Endothelial cell of umbilical vein (primary cell): ENCODE data around the gene MYL5. TPM values are rescaled to one million over a fixed set of nuclear protein-coding genes. Genes with fewer than 3 reads are reported as not detected.

ENCODE experiments used
- BruUV-seq: library from RNA; stranded (reverse); fragments of 400-500 nt; replicated peaks from 2 replicates; lab custom pipeline; 2021; lab: Mats Ljungman, UMichigan
- CTCF ChIA-PET: fragments of 300-600, 350-600 bp; sonication (Branson Sonifier 250); formaldehyde crosslinking; loops from one replicate; lab custom pipeline; 2021; ENCODE audit warnings: antibody characterized with exemption, inconsistent platforms; lab: Charles Lee
- POLR2A ChIA-PET: fragments of 300-600, 350-600 bp; sonication (Branson Sonifier 250); formaldehyde crosslinking; loops from one replicate; lab custom pipeline; 2021; ENCODE audit warnings: antibody characterized with exemption, inconsistent platforms; lab: Charles Lee
- DNase-seq: peaks from one replicate; pipeline ENCODE4 v3.0.0-alpha.2; 2011; ENCODE audit warnings: low read depth, low spot score
- FAIRE-seq: peaks from 2 replicates; lab custom pipeline; 2011; peaks lifted over from hg19 to GRCh38; lab: Jason Lieb, UNC
- H2AFZ ChIP-seq: 2 replicates; pipeline ENCODE4 v1.6.0; 2012; ENCODE audit warnings: low read depth, low read length, control low read depth, inconsistent platforms
- H3K27ac ChIP-seq: 2 replicates; pipeline ENCODE4 v1.5.1; 2011; ENCODE audit warnings: low read depth, mild to moderate bottlenecking, control low read depth, low read length, moderate library complexity; ENCODE audit not compliant: insufficient read depth
- H3K27me3 ChIP-seq, 2 experiments: 2 replicates each; pipeline versions ENCODE4 v1.6.0 to v1.6.1; 2011; ENCODE audit warnings: low read length in 2 of 2, mixed read lengths in 1 of 2; ENCODE audit not compliant: control insufficient read depth in 2 of 2, insufficient read depth in 2 of 2
- H3K36me3 ChIP-seq, 2 experiments: 2 replicates in 1 of 2; 3 replicates in 1 of 2; pipeline ENCODE4 v1.5.1; 2011; ENCODE audit warnings: low read length in 2 of 2, mild to moderate bottlenecking in 1 of 2, moderate library complexity in 1 of 2; ENCODE audit not compliant: control insufficient read depth in 2 of 2, insufficient read depth in 2 of 2; ENCODE audit errors: extremely low read depth in 1 of 2
- H3K4me1 ChIP-seq: 3 replicates; pipeline ENCODE4 v1.5.1; 2011; ENCODE audit warnings: mild to moderate bottlenecking, low read length; ENCODE audit not compliant: control insufficient read depth, insufficient read depth; ENCODE audit errors: extremely low read depth
- H3K4me2 ChIP-seq: 2 replicates; pipeline ENCODE4 v1.6.1; 2011; ENCODE audit warnings: low read length, control low read depth, mixed read lengths; ENCODE audit not compliant: insufficient read depth
- H3K4me3 ChIP-seq, 3 experiments: fragments of 200-600 bp in 1 of 3; sonication (generic), shearing (Covaris generic) in 1 of 3; replicated peaks in 1 of 3; 2 replicates each; pipeline ENCODE4 v1.5.1; 2011 to 2016; ENCODE audit warnings: control low read depth in 3 of 3, low read length in 3 of 3, mild to moderate bottlenecking in 2 of 3, inconsistent platforms in 1 of 3, low read depth in 1 of 3, moderate library complexity in 1 of 3; ENCODE audit not compliant: insufficient read depth in 1 of 3
- H3K79me2 ChIP-seq: 2 replicates; pipeline ENCODE4 v1.6.0; 2012; ENCODE audit warnings: low read length, inconsistent platforms; ENCODE audit not compliant: control insufficient read depth, insufficient read depth
- H3K9ac ChIP-seq: replicated peaks from 2 replicates; pipeline ENCODE3; 2011; ENCODE audit warnings: low read length, control low read depth; ENCODE audit not compliant: insufficient read depth; ENCODE audit errors: extremely low read depth
- H3K9me1 ChIP-seq: replicated peaks from 3 replicates; pipeline ENCODE4 v1.6.0; 2011; ENCODE audit warnings: mild to moderate bottlenecking, low read length; ENCODE audit not compliant: control insufficient read depth, insufficient read depth; ENCODE audit errors: extremely low read depth
- H3K9me3 ChIP-seq: replicated peaks from 2 replicates; pipeline ENCODE4 v1.5.1; 2012; ENCODE audit warnings: low read length, inconsistent platforms; ENCODE audit not compliant: control insufficient read depth, insufficient read depth
- H4K20me1 ChIP-seq: replicated peaks from 2 replicates; pipeline ENCODE3; 2011; ENCODE audit warnings: mild to moderate bottlenecking, low read length; ENCODE audit not compliant: control insufficient read depth, insufficient read depth; ENCODE audit errors: extremely low read depth
- CTCF ChIP-seq, 2 donors: IDR thresholded peaks; 1 replicate in 1 of 2; 2 replicates in 1 of 2; pipeline ENCODE4 v1.5.1; 2011; ENCODE audit warnings: low read length in 2 of 2, mild to moderate bottlenecking in 2 of 2, moderate library complexity in 2 of 2, control low read depth in 1 of 2, inconsistent platforms in 1 of 2, low read depth in 1 of 2; ENCODE audit not compliant: insufficient read depth in 1 of 2; ENCODE audit errors: extremely low read depth in 1 of 2
- EZH2 ChIP-seq: IDR thresholded peaks from 2 replicates; pipeline ENCODE4 v1.6.1; 2012; ENCODE audit warnings: borderline replicate concordance, low read depth, mild to moderate bottlenecking, moderate library complexity, low read length, inconsistent platforms; ENCODE audit not compliant: severe bottlenecking
- FOS ChIP-seq: IDR thresholded peaks from 2 replicates; pipeline ENCODE4 v1.6.1; 2011; ENCODE audit warnings: mild to moderate bottlenecking, low read length, moderate library complexity, borderline replicate concordance; ENCODE audit not compliant: insufficient read depth
- GATA2 ChIP-seq: IDR thresholded peaks from 2 replicates; pipeline ENCODE4 v1.7.0; 2011; ENCODE audit warnings: low read depth, mild to moderate bottlenecking, moderate library complexity, mixed read lengths, low read length; ENCODE audit not compliant: insufficient read length, insufficient read depth
- JUN ChIP-seq: IDR thresholded peaks from 2 replicates; pipeline ENCODE4 v1.6.1; 2011; ENCODE audit warnings: borderline replicate concordance, low read depth; ENCODE audit not compliant: insufficient read length, insufficient read depth
- MAX ChIP-seq: IDR thresholded peaks from 2 replicates; pipeline ENCODE4 v1.6.1; 2011; ENCODE audit not compliant: insufficient read depth, insufficient read length
- MYC ChIP-seq: IDR thresholded peaks from one replicate; pipeline ENCODE4 v1.6.1; 2011; ENCODE audit warnings: mild to moderate bottlenecking, low read depth, low read length
- POLR2A ChIP-seq: IDR thresholded peaks from 2 replicates; pipeline ENCODE4 v1.6.1; 2012; ENCODE audit warnings: low read depth, mild to moderate bottlenecking, control low read depth, low read length
- POLR2AphosphoS5 ChIP-seq: IDR thresholded peaks from 2 replicates; pipeline ENCODE4 v1.6.1; 2012; ENCODE audit warnings: low read depth, mild to moderate bottlenecking, control low read depth, low read length, moderate library complexity; ENCODE audit not compliant: insufficient read depth
- dilution Hi-C: fragments of 300-500 bp; cut with MboI; formaldehyde crosslinking; loops from one replicate; pipeline ENCODE4 v1.15.0; 2019; ENCODE audit warnings: low sequenced_read_pairs; ENCODE audit not compliant: extremely low pct_ligation_motif_present
- intact Hi-C: fragments of 100-400 bp; cut with micrococcal nuclease; formaldehyde crosslinking; loops from one replicate; pipeline ENCODE4 v1.10.0; 2022
- polyA plus RNA-seq, 4 experiments: library from polyadenylated mRNA; depleted of rRNA in 3 of 4; stranded (reverse) in 3 of 4; unstranded in 1 of 4; fragments of >200 nt; gene quantifications; 2 replicates each; pipeline versions ENCODE4 v1.2.1 to v1.2.3, GENCODE V29; 2011 to 2012; ENCODE audit warnings: missing spikeins in 1 of 4
- total RNA-seq: library from RNA; stranded (reverse); gene quantifications from 2 replicates; pipeline ENCODE4 v1.2.3, GENCODE V29; 2021

MYL5 gene
- total and polyA plus RNA-seq, 2 donors (not counting 3 experiments of a cell fraction or from before 2014, with no cell fraction given) = 12.3 to 13.4 TPM

GRCh38 chr4:712093-712492, 37.8 kb downstream of the MYL5 start:
- no peak for FAIRE-seq
- POLR2A ChIA-PET = no interaction called here
- dilution Hi-C loops = no loop called here

More at GRCh38 chr4:712093-712492, 37.8 kb downstream of the MYL5 start:
- Histone ChIP-seq H4K20me1 (peaks cover 8% of the 10 kb centered on the region), H3K4me2 (no peak overlapping the region), H3K36me3 (peaks cover 2 to 9% of the 10 kb centered on the region in 2 experiments), H3K9me3 (no peaks in the 10 kb centered on the region), H3K9ac (no peak overlapping the region), H3K27me3 (no peaks in the 10 kb centered on the region), H3K79me2 (peaks cover 82% of the 10 kb centered on the region), H2AFZ (no peak overlapping the region), H3K27ac (no peak overlapping the region), H3K4me1 (peaks cover 10% of the 10 kb centered on the region), H3K9me1 (no peaks in the 10 kb centered on the region), H3K4me3 (no peak overlapping the region)
- CTCF ChIA-PET = interaction anchor here (2.1 kb wide), 1 partner anchor 30 kb away, joined by 7 read pairs; no protein-coding TSS in a partner anchor
- intact Hi-C loops = no loop called here
- no peak for DNase-seq
- BruUV-seq = no TSS peak
- no peak for TF ChIP-seq MAX
- no peak for TF ChIP-seq MYC
- TF ChIP-seq CTCF (IDR thresholded peaks at IDR 0.05; ENCODE audit: extremely low read depth in 1 of 2, insufficient read depth in 1 of 2, low read depth in 1 of 2, low read length in 2 of 2) = no peak
- TF ChIP-seq POLR2AphosphoS5 = no peak
- TF ChIP-seq POLR2A = no peak
- TF ChIP-seq EZH2 = no peak
- no peak for TF ChIP-seq FOS
- TF ChIP-seq JUN = no peak
- no peak for TF ChIP-seq GATA2
